Mesothelial cell of epicardium (in vitro differentiated cells): ENCODE data around the gene TRIM60. TPM values are rescaled to one million over a fixed set of nuclear protein-coding genes. Genes with fewer than 3 reads are reported as not detected.
"Not testable (repeated sequence)": the region's sequence is repeated elsewhere in the genome, so short reads cannot be mapped to it uniquely, and the experiment has no call there.

ENCODE experiments used
- DNase-seq, 2 experiments: peaks; one replicate each; pipeline ENCODE4 v3.0.0; 2021; ENCODE audit warnings: low spot score in 2 of 2; ENCODE audit not compliant: unreplicated experiment in 2 of 2
- H3K27ac Mint-ChIP-seq: 2 replicates; pipeline ENCODE4 v1.8.0; 2021; ENCODE audit warnings: mixed read lengths
- H3K27me3 Mint-ChIP-seq: 2 replicates; pipeline ENCODE4 v1.8.0; 2021; ENCODE audit warnings: low read depth, mixed read lengths
- H3K36me3 Mint-ChIP-seq: 2 replicates; pipeline ENCODE4 v1.8.0; 2021; ENCODE audit warnings: mixed read lengths
- H3K4me1 Mint-ChIP-seq: 2 replicates; pipeline ENCODE4 v1.8.0; 2021; ENCODE audit warnings: mixed read lengths
- H3K4me3 Mint-ChIP-seq: 2 replicates; pipeline ENCODE4 v1.8.0; 2021; ENCODE audit warnings: mild to moderate bottlenecking, moderate library complexity, mixed read lengths
- H3K9me3 Mint-ChIP-seq: 2 replicates; pipeline ENCODE4 v1.8.0; 2021; ENCODE audit warnings: mixed read lengths
- total RNA-seq: library from RNA; stranded (reverse); gene quantifications from 3 replicates; pipeline ENCODE4 v1.2.1, GENCODE V29; 2021
- TF ChIP-seq, protein P1 (sequence below): fragments of 200-600 bp; sonication (generic); IDR thresholded peaks from one replicate; pipeline ENCODE4 v1.5.0; 2021; ENCODE audit warnings: antibody characterized with exemption; ENCODE audit not compliant: unreplicated experiment

The TRIM60 gene
- total RNA-seq, 1 donor from 2014 or later = not detected

DNA sequence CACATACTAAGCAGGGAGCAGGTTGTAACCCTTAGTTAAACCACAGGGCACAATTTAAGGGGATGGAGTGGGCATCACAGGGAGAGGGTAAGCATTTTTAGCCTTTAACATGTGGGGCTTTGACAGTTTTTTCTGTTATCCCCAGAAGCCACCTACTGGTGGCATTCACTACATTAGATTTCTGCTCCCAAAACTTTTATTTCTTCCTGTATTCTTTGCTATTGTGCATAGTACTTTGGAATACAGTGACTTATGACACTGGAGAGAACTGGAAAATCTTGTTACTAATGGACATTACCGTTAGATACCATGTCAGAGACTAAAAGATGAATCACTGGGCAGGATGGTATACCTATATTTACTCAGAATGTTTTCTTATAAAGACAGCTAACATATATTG, 29.1 kb downstream of the TRIM60 start:
- Mint-ChIP-seq H3K27me3 (no peaks in the 10 kb centered on the region), H3K4me1 (peaks cover 24% of the 10 kb centered on the region), H3K4me3 (no peak overlapping the region), H3K27ac (no peak overlapping the region), H3K9me3 (no peaks in the 10 kb centered on the region), H3K36me3 (no peaks in the 10 kb centered on the region)
- DNase-seq = no peak
- TF ChIP-seq, protein P1, sequence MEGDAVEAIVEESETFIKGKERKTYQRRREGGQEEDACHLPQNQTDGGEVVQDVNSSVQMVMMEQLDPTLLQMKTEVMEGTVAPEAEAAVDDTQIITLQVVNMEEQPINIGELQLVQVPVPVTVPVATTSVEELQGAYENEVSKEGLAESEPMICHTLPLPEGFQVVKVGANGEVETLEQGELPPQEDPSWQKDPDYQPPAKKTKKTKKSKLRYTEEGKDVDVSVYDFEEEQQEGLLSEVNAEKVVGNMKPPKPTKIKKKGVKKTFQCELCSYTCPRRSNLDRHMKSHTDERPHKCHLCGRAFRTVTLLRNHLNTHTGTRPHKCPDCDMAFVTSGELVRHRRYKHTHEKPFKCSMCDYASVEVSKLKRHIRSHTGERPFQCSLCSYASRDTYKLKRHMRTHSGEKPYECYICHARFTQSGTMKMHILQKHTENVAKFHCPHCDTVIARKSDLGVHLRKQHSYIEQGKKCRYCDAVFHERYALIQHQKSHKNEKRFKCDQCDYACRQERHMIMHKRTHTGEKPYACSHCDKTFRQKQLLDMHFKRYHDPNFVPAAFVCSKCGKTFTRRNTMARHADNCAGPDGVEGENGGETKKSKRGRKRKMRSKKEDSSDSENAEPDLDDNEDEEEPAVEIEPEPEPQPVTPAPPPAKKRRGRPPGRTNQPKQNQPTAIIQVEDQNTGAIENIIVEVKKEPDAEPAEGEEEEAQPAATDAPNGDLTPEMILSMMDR = no peak

DNA sequence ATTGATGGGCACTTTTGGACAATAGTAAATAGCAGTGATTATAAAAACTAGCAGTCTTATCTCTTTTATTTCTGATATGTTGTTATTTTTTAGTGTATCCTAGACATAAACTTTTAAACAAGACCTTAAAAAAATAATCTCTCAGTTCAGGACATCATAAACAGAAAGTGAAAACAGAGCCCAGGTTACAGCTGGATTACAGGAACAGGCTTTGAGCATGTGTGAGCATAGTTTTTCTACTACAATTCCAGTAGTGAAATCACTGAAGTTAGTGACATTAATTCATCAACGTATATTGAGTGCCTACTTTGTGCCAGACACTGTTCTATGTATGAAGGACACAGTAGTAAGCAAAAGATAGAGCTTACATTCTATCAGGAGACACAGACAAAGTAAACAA, 38.8 kb downstream of the TRIM60 start:
- Mint-ChIP-seq H3K4me3 (no peak overlapping the region), H3K27me3 (no peaks in the 10 kb centered on the region), H3K9me3 (no peaks in the 10 kb centered on the region), H3K36me3 (no peaks in the 10 kb centered on the region), H3K27ac (no peak overlapping the region), H3K4me1 (peaks cover 17% of the 10 kb centered on the region)
- TF ChIP-seq, protein P1 = no peak
- DNase-seq = no peak

GRCh38 chr4:165073346-165073745, 41.5 kb downstream of the TRIM60 start:
- H3K27me3 Mint-ChIP-seq, DNase-seq, H3K9me3 Mint-ChIP-seq, H3K4me3 Mint-ChIP-seq, H3K36me3 Mint-ChIP-seq: not testable (repeated sequence)
- H3K27ac Mint-ChIP-seq = peak overlapping the region; percentile 75
- peaks cover 17% of the 10 kb centered on the region for H3K4me1 Mint-ChIP-seq

DNA sequence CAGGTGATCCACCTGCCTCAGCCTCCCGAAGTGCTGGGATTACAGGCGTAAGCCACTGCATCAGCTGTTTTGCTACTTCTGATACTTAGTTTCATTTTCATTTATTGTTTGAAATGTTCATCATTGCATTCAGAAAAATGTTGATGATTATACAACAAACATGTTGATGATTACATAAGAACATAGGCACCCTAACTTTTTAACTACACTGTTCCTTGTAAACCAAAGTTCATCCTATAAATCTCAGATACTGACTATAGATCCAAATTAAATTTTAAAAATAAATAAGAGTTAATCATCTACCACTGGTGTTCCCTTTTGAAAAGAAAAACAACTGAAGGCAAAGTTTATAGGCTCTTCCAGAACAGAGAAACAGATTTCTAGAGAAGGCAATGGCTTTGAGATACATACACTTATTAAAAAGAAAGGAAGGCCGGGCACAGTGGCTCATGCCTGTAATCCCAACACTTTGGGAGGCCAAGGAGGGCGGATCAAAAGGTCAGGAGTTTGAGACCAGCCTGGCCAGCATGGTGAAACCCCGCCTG, 45.3 kb downstream of the TRIM60 start:
- Mint-ChIP-seq H3K27me3 (no peaks in the 10 kb centered on the region), H3K4me3 (no peak overlapping the region), H3K9me3 (no peaks in the 10 kb centered on the region), H3K27ac (no peak overlapping the region), H3K36me3 (peaks cover 11% of the 10 kb centered on the region), H3K4me1 (peaks cover 25% of the 10 kb centered on the region)
- TF ChIP-seq, protein P1 = no peak
- no peak for DNase-seq

GRCh38 chr4:165079476-165079875, 47.7 kb downstream of the TRIM60 start:
- H3K9me3 Mint-ChIP-seq = no peaks in the 10 kb centered on the region
- H3K27ac Mint-ChIP-seq = no peak overlapping the region
- H3K4me3 Mint-ChIP-seq = no peak overlapping the region
- TF ChIP-seq, protein P1 = no peak
- H3K36me3 Mint-ChIP-seq = peaks cover 11% of the 10 kb centered on the region
- DNase-seq = no peak
- peaks cover 8% of the 10 kb centered on the region for H3K4me1 Mint-ChIP-seq
- H3K27me3 Mint-ChIP-seq = no peaks in the 10 kb centered on the region

GRCh38 chr4:165084787-165085186, 53.0 kb downstream of the TRIM60 start:
- H3K36me3 Mint-ChIP-seq = peaks cover 24% of the 10 kb centered on the region
- DNase-seq, H3K4me1 Mint-ChIP-seq, H3K27me3 Mint-ChIP-seq, H3K9me3 Mint-ChIP-seq, H3K4me3 Mint-ChIP-seq, H3K27ac Mint-ChIP-seq: not testable (repeated sequence)

- H3K27ac Mint-ChIP-seq = no peak overlapping the region
- H3K4me3 Mint-ChIP-seq = no peak overlapping the region
- no peaks in the 10 kb centered on the region for H3K9me3 Mint-ChIP-seq
- H3K27me3 Mint-ChIP-seq = no peaks in the 10 kb centered on the region
- TF ChIP-seq, protein P1 = no peak
- H3K4me1 Mint-ChIP-seq = no peaks in the 10 kb centered on the region
- DNase-seq = no peak
- H3K36me3 Mint-ChIP-seq = peaks cover 24% of the 10 kb centered on the region
Measured at GRCh38 chr4:165085946-165086345, 54.1 kb downstream of the TRIM60 start.
